Stomach (tissue), 9 donors: ENCODE results near the gene RND1. TPM values are rescaled to one million over a fixed set of nuclear protein-coding genes. Genes with fewer than 3 reads are reported as not detected.
A peak's percentile ranks its signal among the peaks of the same experiment; 100 is the strongest.
"Not testable (repeated sequence)": the region's sequence is repeated elsewhere in the genome, so short reads cannot be mapped to it uniquely, and the experiment has no call there.

Experiments used
- DNase-seq, 2 donors: peaks; one replicate each; pipeline versions ENCODE4 v3.0.0 to v3.0.0-alpha.2; 2013 to 2019
- H3K27ac ChIP-seq, 5 donors: fragments of 200-600 bp in 4 of 5; sonication (generic) in 4 of 5; one replicate each; pipeline ENCODE4 v1.5.1; 2013 to 2019; ENCODE audit warnings: mild to moderate bottlenecking in 1 of 5, moderate library complexity in 1 of 5
- H3K27me3 ChIP-seq, 3 donors: fragments of 200-600 bp; sonication (generic); one replicate each; pipeline ENCODE4 v1.5.1; 2017 to 2019; ENCODE audit warnings: mixed run types in 1 of 3
- H3K36me3 ChIP-seq, 4 donors: fragments of 200-600 bp; sonication (generic); 1 replicate in 3 of 4; 2 replicates in 1 of 4; pipeline ENCODE4 v1.5.1; 2016 to 2019
- H3K4me1 ChIP-seq, 4 donors: fragments of 200-600 bp; sonication (generic); one replicate each; pipeline ENCODE4 v1.5.1; 2016 to 2019
- H3K4me3 ChIP-seq, 4 donors: fragments of 200-600 bp; sonication (generic) in 3 of 4; one replicate each; pipeline ENCODE4 v1.5.1; 2016 to 2019; ENCODE audit warnings: mild to moderate bottlenecking in 1 of 4
- H3K9me3 ChIP-seq, 4 donors: fragments of 200-600 bp; sonication (generic); one replicate each; pipeline ENCODE4 v1.5.1; 2016 to 2019
- EP300 ChIP-seq: sonication (generic); formaldehyde crosslinking; IDR thresholded peaks from one replicate; pipeline ENCODE4 v1.6.1; 2017; ENCODE audit warnings: antibody characterized with exemption
- POLR2A ChIP-seq, 4 donors: fragments of 450-650 bp; IDR thresholded peaks; one replicate each; pipeline ENCODE4 v1.6.1; 2016; ENCODE audit warnings: antibody characterized with exemption in 4 of 4, control low read depth in 2 of 4, mild to moderate bottlenecking in 1 of 4, moderate library complexity in 1 of 4
- POLR2AphosphoS5 ChIP-seq, 3 donors: sonication (generic); formaldehyde crosslinking; IDR thresholded peaks; one replicate each; pipeline ENCODE4 v1.6.1; 2016; ENCODE audit warnings: antibody characterized with exemption in 3 of 3
- WGBS, 5 donors: extraction: QIAGEN DNeasy Blood & Tissue Kit in 3 of 5; methylation state at CpG; one replicate each; pipeline versions ENCODE4 v1.1.5 to v1.1.7; 2013 to 2018; 5-methylcytosine and 5-hydroxymethylcytosine counted together
- intact Hi-C: fragments of 100-400 bp; cut with DNase I; formaldehyde crosslinking; loops from one replicate; pipeline ENCODE4 v1.15.1; 2023; ENCODE audit warnings: low total_unique reads
- polyA plus RNA-seq, 3 donors: library from polyadenylated mRNA; stranded (reverse); fragments of 200-250 nt; gene quantifications; one replicate each; pipeline ENCODE4 v1.2.3, GENCODE V29; 2013
- total RNA-seq, 5 donors: library from RNA; depleted of rRNA; stranded (reverse); fragments of >200 nt; gene quantifications; one replicate each; pipeline versions ENCODE4 v1.1.0 to v1.2.3, GENCODE V29; 2014 to 2016
- TF ChIP-seq, protein P1 (sequence below), 7 experiments: fragments of 450-650 bp in 4 of 7; fragments of 200-600 bp in 3 of 7; sonication (generic) in 3 of 7; IDR thresholded peaks; one replicate each; pipeline ENCODE4 v1.5.1; 2016 to 2019; ENCODE audit warnings: antibody characterized with exemption in 7 of 7, control low read depth in 2 of 7, mild to moderate bottlenecking in 1 of 7
- donor health status: healthy with polysubstance abuse.
- donor health status: Bipolar disorder and iron deficiency.
- donor health status: healthy.

The RND1 gene
- total and polyA plus RNA-seq, 8 donors = 3.5 to 21.0 (median 12.2) TPM; not detected in 1

DNA sequence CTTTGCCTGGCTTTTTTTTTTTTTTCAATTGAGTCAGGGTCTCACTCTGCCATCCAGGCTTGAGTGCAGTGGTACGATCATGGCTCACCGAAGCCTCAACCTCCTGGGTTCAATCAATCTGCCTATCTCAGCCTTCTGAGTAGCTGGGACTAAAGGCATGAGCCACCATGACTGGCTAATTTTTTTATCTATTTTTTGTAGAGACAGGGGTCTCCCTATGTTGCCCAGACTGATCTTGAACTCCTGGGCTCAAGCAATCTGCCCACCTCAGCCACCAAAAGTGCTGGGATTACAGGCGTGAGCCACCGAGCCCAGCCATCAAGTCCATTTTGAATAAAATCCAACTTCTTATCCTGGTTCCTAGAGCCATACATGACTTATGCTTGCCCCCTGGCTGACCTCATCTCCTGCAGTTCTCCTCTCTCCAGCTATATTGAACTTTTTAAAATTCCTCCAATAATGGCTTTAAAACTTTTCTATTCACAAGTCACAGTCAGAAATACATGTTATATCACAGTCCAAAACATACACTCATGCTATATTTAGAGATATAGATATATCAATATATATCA lies 10.4 kb upstream of the RND1 start:
- H3K27me3 ChIP-seq = peaks cover 0 to 7% (median 0%) of the 10 kb centered on the region in 3 donors
- TF ChIP-seq, protein P1, sequence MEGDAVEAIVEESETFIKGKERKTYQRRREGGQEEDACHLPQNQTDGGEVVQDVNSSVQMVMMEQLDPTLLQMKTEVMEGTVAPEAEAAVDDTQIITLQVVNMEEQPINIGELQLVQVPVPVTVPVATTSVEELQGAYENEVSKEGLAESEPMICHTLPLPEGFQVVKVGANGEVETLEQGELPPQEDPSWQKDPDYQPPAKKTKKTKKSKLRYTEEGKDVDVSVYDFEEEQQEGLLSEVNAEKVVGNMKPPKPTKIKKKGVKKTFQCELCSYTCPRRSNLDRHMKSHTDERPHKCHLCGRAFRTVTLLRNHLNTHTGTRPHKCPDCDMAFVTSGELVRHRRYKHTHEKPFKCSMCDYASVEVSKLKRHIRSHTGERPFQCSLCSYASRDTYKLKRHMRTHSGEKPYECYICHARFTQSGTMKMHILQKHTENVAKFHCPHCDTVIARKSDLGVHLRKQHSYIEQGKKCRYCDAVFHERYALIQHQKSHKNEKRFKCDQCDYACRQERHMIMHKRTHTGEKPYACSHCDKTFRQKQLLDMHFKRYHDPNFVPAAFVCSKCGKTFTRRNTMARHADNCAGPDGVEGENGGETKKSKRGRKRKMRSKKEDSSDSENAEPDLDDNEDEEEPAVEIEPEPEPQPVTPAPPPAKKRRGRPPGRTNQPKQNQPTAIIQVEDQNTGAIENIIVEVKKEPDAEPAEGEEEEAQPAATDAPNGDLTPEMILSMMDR (IDR thresholded peaks at IDR 0.05) = no peak
- no peak for TF ChIP-seq EP300
- TF ChIP-seq POLR2AphosphoS5 (IDR thresholded peaks at IDR 0.05) = no peak
- no peaks in the 10 kb centered on the region for H3K36me3 ChIP-seq
- no peaks in the 10 kb centered on the region for H3K9me3 ChIP-seq
- H3K4me3 ChIP-seq = no peak overlapping the region
- no peak for DNase-seq
- peaks cover 0 to 12% (median 5%) of the 10 kb centered on the region in 4 donors for H3K4me1 ChIP-seq
- 29 to 82% (median 61%) methylated on average over 4 of the region's 4 CpGs for WGBS, 5 donors
- H3K27ac ChIP-seq = no peak overlapping the region
- intact Hi-C loops = no loop called here

DNA sequence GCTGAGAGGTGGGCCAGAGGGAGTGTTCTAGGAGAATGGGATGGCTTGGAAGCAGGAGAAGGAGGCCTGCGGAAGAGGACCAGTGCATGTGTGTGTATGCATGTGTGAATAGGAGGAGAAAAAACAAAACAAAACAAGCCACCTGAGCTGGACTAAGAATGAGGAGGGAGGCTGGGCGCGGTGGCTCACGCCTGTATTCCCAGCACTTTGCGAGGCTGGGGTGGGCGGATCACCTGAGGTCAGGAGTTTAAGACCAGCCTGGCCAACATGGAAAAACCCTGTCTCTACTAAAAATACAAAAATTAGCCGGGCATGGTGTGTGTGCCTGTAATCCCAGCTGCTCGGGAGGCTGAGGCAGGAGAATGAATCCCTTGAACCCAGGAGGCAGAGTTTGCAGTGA lies 7.9 kb upstream of the RND1 start:
- DNase-seq, H3K4me3 ChIP-seq, H3K9me3 ChIP-seq, H3K36me3 ChIP-seq, H3K27ac ChIP-seq, intact Hi-C loops, H3K27me3 ChIP-seq, H3K4me1 ChIP-seq: not testable (repeated sequence)
- 75 to 93% (median 82%) methylated on average over 8 of the region's 8 CpGs for WGBS, 5 donors

DNA sequence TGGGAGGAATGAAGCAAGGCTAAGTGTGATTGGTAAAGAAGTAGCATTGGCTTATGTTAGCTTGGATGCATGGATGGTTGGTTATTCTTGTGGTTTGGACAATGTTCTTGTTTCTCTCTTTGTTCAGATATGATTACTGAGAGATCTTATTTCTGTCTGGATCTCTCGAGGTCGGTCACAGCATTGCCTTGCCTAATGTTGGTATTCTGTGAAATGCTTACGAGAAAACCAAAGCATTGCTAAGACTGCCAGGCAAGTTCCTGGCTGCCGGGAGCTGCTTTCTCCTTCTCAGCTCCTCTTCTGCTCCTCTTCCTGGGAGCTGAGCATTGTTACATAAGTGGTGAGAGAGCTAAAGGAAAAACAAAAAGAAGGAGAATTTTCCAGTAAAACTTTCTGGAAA lies 7.4 kb upstream of the RND1 start:
- no peaks in the 10 kb centered on the region for H3K9me3 ChIP-seq
- no peak overlapping the region for H3K4me3 ChIP-seq
- H3K27ac ChIP-seq = no peak overlapping the region
- no peaks in the 10 kb centered on the region for H3K36me3 ChIP-seq
- intact Hi-C loops = no loop called here
- peaks cover 0 to under 1% (median 0%) of the 10 kb centered on the region in 4 donors for H3K4me1 ChIP-seq
- DNase-seq = no peak
- 73 to 86% (median 82%) methylated on average over 4 of the region's 4 CpGs for WGBS, 5 donors
- TF ChIP-seq, protein P1 (IDR thresholded peaks at IDR 0.05) = no peak
- TF ChIP-seq POLR2A (IDR thresholded peaks at IDR 0.05) (no peak), EP300 (no peak), POLR2AphosphoS5 (IDR thresholded peaks at IDR 0.05) (no peak)
- no peaks in the 10 kb centered on the region for H3K27me3 ChIP-seq

DNA sequence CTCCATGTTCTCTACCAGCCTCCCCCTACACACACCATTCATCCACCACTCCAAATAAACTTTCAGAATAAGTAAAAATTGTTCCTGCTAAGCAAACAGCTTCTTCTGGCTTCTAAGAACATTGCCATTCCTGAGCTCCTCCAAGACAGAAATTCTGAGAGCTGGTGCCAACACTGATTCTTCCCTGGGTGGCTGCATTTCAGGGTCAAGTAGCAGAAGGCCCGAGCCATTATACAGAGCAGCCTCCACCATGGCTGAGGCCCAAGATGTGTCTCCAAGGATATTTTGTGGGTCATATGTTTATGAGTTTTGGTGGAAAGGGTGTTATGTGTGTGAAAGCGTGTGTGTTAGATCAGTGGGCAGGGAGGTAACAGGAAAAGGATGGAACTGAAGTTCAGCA lies 3.5 kb upstream of the RND1 start:
- intact Hi-C loops = no loop called here
- 66 to 85% (median 78%) methylated on average over 2 of the region's 2 CpGs for WGBS, 5 donors
- Histone ChIP-seq H3K4me3 (no peak overlapping the region), H3K36me3 (no peaks in the 10 kb centered on the region), H3K27me3 (peaks cover 0 to 13% (median 5%) of the 10 kb centered on the region in 3 donors), H3K9me3 (no peaks in the 10 kb centered on the region), H3K4me1 (peaks cover 9 to 23% (median 19%) of the 10 kb centered on the region in 4 donors), H3K27ac (no peak overlapping the region)
- no peak for TF ChIP-seq EP300
- TF ChIP-seq POLR2A (IDR thresholded peaks at IDR 0.05) = no peak
- TF ChIP-seq, protein P1 (IDR thresholded peaks at IDR 0.05) = no peak
- no peak for TF ChIP-seq POLR2AphosphoS5 (IDR thresholded peaks at IDR 0.05)
- no peak for DNase-seq

DNA sequence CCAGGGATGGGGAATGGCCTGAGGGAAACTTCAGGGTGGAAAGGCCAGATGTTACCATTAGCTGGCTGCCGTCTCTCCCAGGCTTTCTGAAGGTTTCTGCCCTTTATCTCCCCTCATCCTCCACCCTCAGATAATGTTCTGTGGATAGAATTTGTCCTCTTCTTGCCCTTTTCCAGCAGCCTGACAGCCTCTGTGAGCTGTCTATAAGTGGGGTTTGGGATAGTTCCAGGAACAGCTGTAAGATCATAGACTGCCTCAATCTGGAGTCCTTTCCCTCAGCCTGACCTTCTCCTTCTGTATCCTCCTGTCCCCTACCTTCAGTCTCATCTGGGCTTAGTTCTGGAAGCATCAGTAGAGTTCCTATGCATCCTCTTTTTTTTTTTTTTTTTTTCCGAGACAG lies 2.8 kb upstream of the RND1 start:
- Histone ChIP-seq H3K36me3 (no peaks in the 10 kb centered on the region), H3K27ac (peak overlapping the region in 2 of 5 donors; percentile 29 to 83), H3K27me3 (peaks cover 0 to 19% (median 5%) of the 10 kb centered on the region in 3 donors), H3K4me3 (no peak overlapping the region), H3K4me1 (peaks cover 9 to 31% (median 24%) of the 10 kb centered on the region in 4 donors), H3K9me3 (no peaks in the 10 kb centered on the region)
- intact Hi-C loops = no loop called here
- DNase-seq = no peak
- TF ChIP-seq EP300 (no peak), POLR2A (IDR thresholded peaks at IDR 0.05) (no peak), POLR2AphosphoS5 (IDR thresholded peaks at IDR 0.05) (no peak)
- TF ChIP-seq, protein P1 (IDR thresholded peaks at IDR 0.05) = no peak
- WGBS, 5 donors = 67 to 79% (median 76%) methylated on average over 2 of the region's 2 CpGs
